Measurements from ENCODE around the gene TMEM184A. TPM values are rescaled to one million over a fixed set of nuclear protein-coding genes. Genes with fewer than 3 reads are reported as not detected.

Gene TMEM184A
- total and polyA plus RNA-seq, 2 of the 13 experiments (the other 11 are each of a cell fraction or from before 2014, with no cell fraction given) = 9.5 to 20.4 TPM

- TF ChIP-seq ZFP62 (CRISPR knock-in tag; IDR thresholded peaks at IDR 0.05) = no peak
- no peak; the same call in 1 of the 2 replicates for TF ChIP-seq ZNF776 (CRISPR knock-in tag; IDR thresholded peaks at IDR 0.05)
- TF ChIP-seq ZNF101 (CRISPR knock-in tag; IDR thresholded peaks at IDR 0.05; ENCODE audit: borderline replicate concordance, low read depth) = no peak
- no peak for TF ChIP-seq CCDC6 (CRISPR knock-in tag; IDR thresholded peaks at IDR 0.05)
- no peak for TF ChIP-seq ATRX (CRISPR knock-in tag; IDR thresholded peaks at IDR 0.05; ENCODE audit: borderline replicate concordance)
- TF ChIP-seq, protein P1, sequence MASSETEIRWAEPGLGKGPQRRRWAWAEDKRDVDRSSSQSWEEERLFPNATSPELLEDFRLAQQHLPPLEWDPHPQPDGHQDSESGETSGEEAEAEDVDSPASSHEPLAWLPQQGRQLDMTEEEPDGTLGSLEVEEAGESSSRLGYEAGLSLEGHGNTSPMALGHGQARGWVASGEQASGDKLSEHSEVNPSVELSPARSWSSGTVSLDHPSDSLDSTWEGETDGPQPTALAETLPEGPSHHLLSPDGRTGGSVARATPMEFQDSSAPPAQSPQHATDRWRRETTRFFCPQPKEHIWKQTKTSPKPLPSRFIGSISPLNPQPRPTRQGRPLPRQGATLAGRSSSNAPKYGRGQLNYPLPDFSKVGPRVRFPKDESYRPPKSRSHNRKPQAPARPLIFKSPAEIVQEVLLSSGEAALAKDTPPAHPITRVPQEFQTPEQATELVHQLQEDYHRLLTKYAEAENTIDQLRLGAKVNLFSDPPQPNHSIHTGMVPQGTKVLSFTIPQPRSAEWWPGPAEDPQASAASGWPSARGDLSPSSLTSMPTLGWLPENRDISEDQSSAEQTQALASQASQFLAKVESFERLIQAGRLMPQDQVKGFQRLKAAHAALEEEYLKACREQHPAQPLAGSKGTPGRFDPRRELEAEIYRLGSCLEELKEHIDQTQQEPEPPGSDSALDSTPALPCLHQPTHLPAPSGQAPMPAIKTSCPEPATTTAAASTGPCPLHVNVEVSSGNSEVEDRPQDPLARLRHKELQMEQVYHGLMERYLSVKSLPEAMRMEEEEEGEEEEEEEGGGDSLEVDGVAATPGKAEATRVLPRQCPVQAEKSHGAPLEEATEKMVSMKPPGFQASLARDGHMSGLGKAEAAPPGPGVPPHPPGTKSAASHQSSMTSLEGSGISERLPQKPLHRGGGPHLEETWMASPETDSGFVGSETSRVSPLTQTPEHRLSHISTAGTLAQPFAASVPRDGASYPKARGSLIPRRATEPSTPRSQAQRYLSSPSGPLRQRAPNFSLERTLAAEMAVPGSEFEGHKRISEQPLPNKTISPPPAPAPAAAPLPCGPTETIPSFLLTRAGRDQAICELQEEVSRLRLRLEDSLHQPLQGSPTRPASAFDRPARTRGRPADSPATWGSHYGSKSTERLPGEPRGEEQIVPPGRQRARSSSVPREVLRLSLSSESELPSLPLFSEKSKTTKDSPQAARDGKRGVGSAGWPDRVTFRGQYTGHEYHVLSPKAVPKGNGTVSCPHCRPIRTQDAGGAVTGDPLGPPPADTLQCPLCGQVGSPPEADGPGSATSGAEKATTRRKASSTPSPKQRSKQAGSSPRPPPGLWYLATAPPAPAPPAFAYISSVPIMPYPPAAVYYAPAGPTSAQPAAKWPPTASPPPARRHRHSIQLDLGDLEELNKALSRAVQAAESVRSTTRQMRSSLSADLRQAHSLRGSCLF (CRISPR knock-in tag; IDR thresholded peaks at IDR 0.05; ENCODE audit: borderline replicate concordance) = no peak
- TF ChIP-seq ZNF225 (CRISPR knock-in tag; IDR thresholded peaks at IDR 0.05) = no peak
- TF ChIP-seq ONECUT2 (CRISPR knock-in tag; IDR thresholded peaks at IDR 0.05) = no peak
- no peak for TF ChIP-seq ZNF713 (CRISPR knock-in tag; IDR thresholded peaks at IDR 0.05)
- no peak for TF ChIP-seq ZNF766 (CRISPR knock-in tag; IDR thresholded peaks at IDR 0.05; ENCODE audit: borderline replicate concordance)
- TF ChIP-seq ZNF296 (CRISPR knock-in tag; conservative IDR thresholded peaks at IDR 0.05) = no peak
- no peak for TF ChIP-seq TAF1 (CRISPR knock-in tag; IDR thresholded peaks at IDR 0.05)
- TF ChIP-seq ZNF512 (CRISPR knock-in tag; IDR thresholded peaks at IDR 0.05) = no peak
- TF ChIP-seq ZNF546 (CRISPR knock-in tag; conservative IDR thresholded peaks at IDR 0.05) = no peak
- TF ChIP-seq NCOA1 (CRISPR knock-in tag; IDR thresholded peaks at IDR 0.05) = no peak
- no peak for TF ChIP-seq TERF1 (CRISPR knock-in tag; IDR thresholded peaks at IDR 0.05)
- TF ChIP-seq ZNF790 (CRISPR knock-in tag; IDR thresholded peaks at IDR 0.05; ENCODE audit: borderline replicate concordance) = no peak
- no peak for TF ChIP-seq ZNF710 (CRISPR knock-in tag; IDR thresholded peaks at IDR 0.05; ENCODE audit: borderline replicate concordance)
- no peak for TF ChIP-seq TOE1 (CRISPR knock-in tag; IDR thresholded peaks at IDR 0.05)
Measured at GRCh38 chr7:1555046-1555812, 776 bp downstream of the TMEM184A start (continued).

Data from HepG2 (cell line).